GM21786 (cell line): ENCODE results near the gene MIGA1.

Source experiments
- ATAC-seq: cut with Tn5 transposase; IDR thresholded peaks from one replicate; pipeline ENCODE4 v1.9.1; 2021; ENCODE audit not compliant: unreplicated experiment

The MIGA1 gene

GRCh38 chr1:77846966-77847365, 67.5 kb downstream of the MIGA1 start:
- ATAC-seq: no peak

GRCh38 chr1:77847621-77848080, 68.2 kb downstream of the MIGA1 start:
- peak; percentile 43 for ATAC-seq

GRCh38 chr1:77850082-77850481, 70.6 kb downstream of the MIGA1 start:
- ATAC-seq: no peak

GRCh38 chr1:77857552-77857951, 78.1 kb downstream of the MIGA1 start:
- no peak for ATAC-seq

GRCh38 chr1:77858725-77859124, 79.3 kb downstream of the MIGA1 start:
- no peak for ATAC-seq

- no peak for ATAC-seq
Observed at GRCh38 chr1:77859248-77859647, 79.8 kb downstream of the MIGA1 start.

GRCh38 chr1:77866296-77866695, 86.8 kb downstream of the MIGA1 start:
- ATAC-seq: no peak

GRCh38 chr1:77872645-77873044, 93.2 kb downstream of the MIGA1 start:
- ATAC-seq: no peak

- no peak for ATAC-seq
Observed at GRCh38 chr1:77873461-77873860, 94.0 kb downstream of the MIGA1 start.

GRCh38 chr1:77874804-77875445, 95.5 kb downstream of the MIGA1 start:
- ATAC-seq: no peak

GRCh38 chr1:77876884-77877283, 97.4 kb downstream of the MIGA1 start:
- no peak for ATAC-seq

GRCh38 chr1:77881061-77881460, 101.6 kb downstream of the MIGA1 start:
- ATAC-seq: no peak

- ATAC-seq: no peak
Observed at GRCh38 chr1:77882411-77882810, 103.0 kb downstream of the MIGA1 start.

- ATAC-seq: no peak
Observed at GRCh38 chr1:77888081-77888780, 108.8 kb downstream of the MIGA1 start, which contains the start of gene NEXN. TSS of gene NEXN (plus strand) at chr1:77888624. CDS start at chr1:77916107, 27,483 bp downstream.

GRCh38 chr1:77888781-77889642, 109.6 kb downstream of the MIGA1 start:
- ATAC-seq: peak; percentile 70

GRCh38 chr1:77889671-77890070, 110.2 kb downstream of the MIGA1 start:
- ATAC-seq: no peak

GRCh38 chr1:77891200-77891599, 111.8 kb downstream of the MIGA1 start:
- no peak for ATAC-seq

GRCh38 chr1:77899647-77900320, 120.3 kb downstream of the MIGA1 start:
- ATAC-seq: no peak

- peak; percentile 53 for ATAC-seq
Observed at GRCh38 chr1:77900687-77901293, 121.3 kb downstream of the MIGA1 start.

GRCh38 chr1:77905603-77906002, 126.2 kb downstream of the MIGA1 start:
- ATAC-seq: no peak
